Stimulated activated CD4-positive, alpha-beta T cell treated with anti-CD3 and anti-CD28 coated beads, Interleukin-15, amount 100 ng/mL, for 24 hours (primary cell): ENCODE data around the gene NRARP.
A peak's percentile ranks its signal among the peaks of the same experiment; 100 is the strongest.

Source experiments
- DNase-seq: peaks from one replicate; pipeline ENCODE4 v3.0.0-alpha.2; 2020

The NRARP gene

GRCh38 chr9:137310189-137311052, 8.3 kb upstream of the NRARP start:
- DNase-seq: no peak

GRCh38 chr9:137309368-137310188, 7.5 kb upstream of the NRARP start:
- DNase-seq: no peak

- no peak for DNase-seq
Measured at GRCh38 chr9:137308057-137308619, 6.1 kb upstream of the NRARP start.

- DNase-seq: no peak
Measured at GRCh38 chr9:137307255-137308056, 5.4 kb upstream of the NRARP start.

- DNase-seq: no peak
Measured at GRCh38 chr9:137306850-137307254, 4.8 kb upstream of the NRARP start.

GRCh38 chr9:137306066-137306849, 4.2 kb upstream of the NRARP start:
- no peak for DNase-seq

- no peak for DNase-seq
Measured at GRCh38 chr9:137305798-137306065, 3.7 kb upstream of the NRARP start.

- DNase-seq: peak; percentile 84
Measured at GRCh38 chr9:137305060-137305797, 3.2 kb upstream of the NRARP start.

- no peak for DNase-seq
Measured at GRCh38 chr9:137304383-137305059, 2.5 kb upstream of the NRARP start.

GRCh38 chr9:137303893-137304382, 1.9 kb upstream of the NRARP start:
- no peak for DNase-seq

- no peak for DNase-seq
Measured at GRCh38 chr9:137303151-137303892, 1.3 kb upstream of the NRARP start.

- peak; percentile 26 for DNase-seq
Measured at GRCh38 chr9:137302449-137303150, 529 bp upstream of the NRARP start.

GRCh38 chr9:137301081-137301947, 757 bp downstream of the NRARP start:
- DNase-seq: peak; percentile 50

GRCh38 chr9:137300567-137301080, 1.4 kb downstream of the NRARP start:
- peak; percentile 8 for DNase-seq

- no peak for DNase-seq
Measured at GRCh38 chr9:137299938-137300337, 2.1 kb downstream of the NRARP start.

GRCh38 chr9:137299203-137299565, 2.9 kb downstream of the NRARP start:
- DNase-seq: no peak

- DNase-seq: no peak
Measured at GRCh38 chr9:137298401-137299202, 3.5 kb downstream of the NRARP start.
